NB4 (cell line): ENCODE results near the gene AKIRIN1.

Experiments
- MAX ChIP-seq: IDR thresholded peaks from 2 replicates; pipeline ENCODE4 v1.6.1; 2011; ENCODE audit warnings: low read depth, low read length
- MYC ChIP-seq: IDR thresholded peaks from 2 replicates; pipeline ENCODE4 v1.6.1; 2011; ENCODE audit warnings: low read depth, low read length
- POLR2A ChIP-seq: IDR thresholded peaks from 2 replicates; pipeline ENCODE4 v1.6.1; 2011; ENCODE audit warnings: mild to moderate bottlenecking; ENCODE audit not compliant: insufficient read length; ENCODE audit errors: extremely low read depth
- TF ChIP-seq, protein P1 (sequence below): IDR thresholded peaks from one replicate; pipeline ENCODE4 v1.5.1; 2012; ENCODE audit warnings: low read depth, low read length

DNA sequence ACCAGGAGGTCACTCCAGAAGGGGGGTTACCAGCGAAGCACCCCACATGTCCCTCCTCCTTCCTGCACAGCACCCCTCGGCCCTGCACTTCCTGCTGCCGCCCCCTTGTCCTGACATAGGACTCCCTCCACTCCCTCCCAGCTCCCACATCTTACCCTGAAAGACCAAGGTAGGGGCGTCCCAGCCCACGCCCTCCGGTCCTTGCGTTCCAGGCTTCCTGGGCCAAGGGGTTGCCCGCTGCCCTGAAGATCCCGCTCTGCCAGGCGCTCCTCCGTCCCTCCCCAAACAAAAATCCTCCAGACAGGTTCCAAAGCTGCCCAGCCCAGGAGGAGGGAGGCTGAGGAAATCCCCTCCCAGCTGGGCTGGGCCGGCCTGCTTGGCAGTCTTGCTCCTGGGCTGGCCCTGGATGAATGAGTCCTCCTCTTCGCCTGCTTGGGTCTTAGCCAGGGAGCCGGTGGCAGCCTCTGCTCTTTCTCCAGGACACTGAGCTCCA lies 49.5 kb upstream of the AKIRIN1 start, which contains the start of gene RHBDL2:
- TF ChIP-seq, protein P1, sequence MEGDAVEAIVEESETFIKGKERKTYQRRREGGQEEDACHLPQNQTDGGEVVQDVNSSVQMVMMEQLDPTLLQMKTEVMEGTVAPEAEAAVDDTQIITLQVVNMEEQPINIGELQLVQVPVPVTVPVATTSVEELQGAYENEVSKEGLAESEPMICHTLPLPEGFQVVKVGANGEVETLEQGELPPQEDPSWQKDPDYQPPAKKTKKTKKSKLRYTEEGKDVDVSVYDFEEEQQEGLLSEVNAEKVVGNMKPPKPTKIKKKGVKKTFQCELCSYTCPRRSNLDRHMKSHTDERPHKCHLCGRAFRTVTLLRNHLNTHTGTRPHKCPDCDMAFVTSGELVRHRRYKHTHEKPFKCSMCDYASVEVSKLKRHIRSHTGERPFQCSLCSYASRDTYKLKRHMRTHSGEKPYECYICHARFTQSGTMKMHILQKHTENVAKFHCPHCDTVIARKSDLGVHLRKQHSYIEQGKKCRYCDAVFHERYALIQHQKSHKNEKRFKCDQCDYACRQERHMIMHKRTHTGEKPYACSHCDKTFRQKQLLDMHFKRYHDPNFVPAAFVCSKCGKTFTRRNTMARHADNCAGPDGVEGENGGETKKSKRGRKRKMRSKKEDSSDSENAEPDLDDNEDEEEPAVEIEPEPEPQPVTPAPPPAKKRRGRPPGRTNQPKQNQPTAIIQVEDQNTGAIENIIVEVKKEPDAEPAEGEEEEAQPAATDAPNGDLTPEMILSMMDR, result no peak
- TF ChIP-seq MAX, result no peak
- TF ChIP-seq POLR2A, result no peak
- TF ChIP-seq MYC, result no peak
